CD1c-positive myeloid dendritic cell (primary cell): ENCODE measurements around the gene ANAPC4.

Source experiments
- DNase-seq: peaks from one replicate; pipeline ENCODE4 v3.0.0-alpha.2; 2016; ENCODE audit errors: extremely low spot score

The ANAPC4 gene

GRCh38 chr4:25437926-25438325 lies 60.9 kb downstream of the ANAPC4 start:
- DNase-seq: no peak

- peak; percentile 74 for DNase-seq
Measured at GRCh38 chr4:25439918-25440477, 62.9 kb downstream of the ANAPC4 start.

DNA sequence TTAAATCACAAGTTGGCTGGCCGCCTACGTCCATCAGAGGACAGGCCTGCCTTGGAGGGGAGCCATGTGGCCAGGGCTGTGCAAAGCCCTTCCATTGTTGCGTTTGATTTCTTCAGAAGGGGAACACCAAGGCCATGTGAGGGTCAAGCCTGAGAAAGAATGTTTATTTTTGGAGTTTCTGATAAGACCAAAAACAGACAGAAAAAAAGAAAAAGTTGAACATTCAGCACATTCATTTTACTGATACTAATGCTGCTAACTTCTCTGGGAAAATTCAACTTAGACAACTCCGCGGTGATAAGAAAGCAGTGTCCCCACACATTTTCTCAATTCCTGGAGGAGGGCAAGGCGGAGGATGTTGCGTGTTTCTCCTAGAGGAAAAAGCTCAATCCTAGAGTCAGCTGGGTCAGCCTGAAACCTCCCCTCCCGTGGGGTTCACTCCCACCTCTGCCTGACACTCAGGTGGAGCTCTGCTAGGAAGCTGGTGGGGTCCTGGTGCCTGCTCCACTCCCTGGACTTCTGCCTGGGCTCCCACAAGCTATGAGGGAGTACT lies 63.5 kb downstream of the ANAPC4 start:
- no peak for DNase-seq

GRCh38 chr4:25441519-25442117 lies 64.6 kb downstream of the ANAPC4 start:
- DNase-seq: peak; percentile 17

DNA sequence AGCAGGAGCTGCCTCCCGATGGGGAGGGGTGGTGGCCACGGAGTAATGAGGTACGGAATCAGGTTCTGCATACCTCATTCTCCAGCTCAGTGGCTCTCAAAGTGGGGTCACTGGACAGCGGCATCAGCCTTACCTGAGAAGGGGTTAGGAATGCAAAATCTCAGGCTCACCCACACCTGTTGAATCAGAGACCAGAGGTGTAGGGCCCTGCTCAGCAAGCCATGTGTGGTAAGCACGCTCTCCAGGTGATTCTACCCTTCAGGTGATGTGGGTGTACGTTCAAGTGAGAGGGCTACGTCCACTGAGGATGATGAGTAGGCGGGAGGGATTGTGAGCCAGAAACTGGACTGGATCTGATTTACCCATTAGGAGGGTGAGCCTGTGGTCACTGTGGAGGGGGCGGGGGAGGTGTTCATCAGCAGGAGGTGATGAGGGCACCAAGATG lies 65.8 kb downstream of the ANAPC4 start:
- no peak for DNase-seq

- DNase-seq: no peak
Measured at GRCh38 chr4:25443851-25444250, 66.8 kb downstream of the ANAPC4 start.

- DNase-seq: no peak
Measured at GRCh38 chr4:25446611-25447010, 69.5 kb downstream of the ANAPC4 start.

DNA sequence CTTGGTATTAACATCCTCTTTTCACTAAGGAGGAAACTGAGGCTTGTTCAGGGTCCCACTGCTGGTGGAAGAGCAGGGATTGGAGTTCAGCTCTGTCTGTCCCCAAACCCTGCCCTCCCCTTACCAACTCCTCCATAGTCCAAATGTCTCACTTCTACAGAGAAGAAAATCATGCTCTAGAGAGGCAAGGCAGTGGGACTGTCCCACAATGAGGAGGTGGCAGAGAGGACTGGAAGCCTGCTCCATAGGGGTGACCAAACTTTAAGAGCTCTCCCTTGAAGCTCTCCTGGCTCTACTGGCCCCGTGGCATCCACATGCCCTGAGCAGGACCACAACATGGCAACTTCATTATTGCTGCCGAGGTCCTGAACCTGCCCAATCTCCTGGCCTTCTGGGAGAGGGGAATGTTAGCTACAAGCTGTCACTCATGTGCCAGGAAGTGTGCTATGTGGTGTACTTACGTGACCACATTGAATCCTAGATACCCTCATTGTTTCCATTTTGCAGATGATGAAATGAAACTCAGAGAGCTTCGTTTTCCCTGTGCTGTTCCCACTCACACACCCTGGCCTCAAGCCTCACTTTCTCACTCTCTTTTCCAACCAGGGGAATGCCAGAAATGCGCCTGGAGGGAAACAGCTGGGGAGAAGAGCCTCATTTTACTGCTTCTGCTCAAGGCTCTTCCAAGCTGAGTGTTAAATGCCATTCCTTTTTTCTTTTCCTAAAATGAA lies 71.5 kb downstream of the ANAPC4 start:
- DNase-seq: no peak

DNA sequence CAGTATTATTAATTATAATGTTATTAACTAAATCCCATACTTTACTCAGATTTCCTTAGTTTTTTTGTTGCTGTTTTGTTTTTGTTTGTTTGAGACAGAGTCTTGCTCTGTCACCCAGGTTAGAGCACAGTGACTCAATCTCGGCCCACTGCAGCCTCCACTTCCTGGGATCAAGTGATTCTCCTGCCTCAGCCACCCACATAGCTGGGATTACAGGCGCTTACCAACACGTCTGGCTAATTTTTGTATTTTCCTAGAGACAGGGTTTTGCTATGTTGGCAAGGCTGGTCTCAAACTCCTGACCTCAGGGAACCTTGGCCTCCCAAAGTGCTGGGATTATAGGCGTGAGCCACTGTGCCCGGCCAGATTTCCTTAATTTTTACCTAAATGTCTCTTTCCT lies 72.2 kb downstream of the ANAPC4 start:
- DNase-seq: no peak

- DNase-seq: no peak
Measured at GRCh38 chr4:25449688-25450087, 72.6 kb downstream of the ANAPC4 start.

DNA sequence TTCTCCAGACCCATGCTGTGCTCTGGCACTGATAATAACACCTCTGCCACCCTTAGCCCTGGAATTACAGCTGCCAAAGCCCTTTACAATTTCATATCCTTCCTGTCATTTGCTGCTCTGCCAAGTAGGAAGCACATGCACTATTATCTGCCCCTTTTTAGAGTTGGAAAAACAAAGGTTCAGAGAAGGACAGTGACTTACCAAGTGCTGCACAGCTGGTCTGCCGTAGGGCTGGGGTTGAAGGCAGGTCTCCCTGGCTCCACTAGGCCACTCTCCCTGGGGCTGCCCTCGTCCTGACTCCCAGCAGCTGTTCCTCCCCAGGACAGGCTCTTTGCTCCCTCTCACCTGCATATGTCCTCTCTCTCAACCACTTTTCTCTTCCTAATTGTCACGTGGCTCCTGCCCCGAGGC lies 73.4 kb downstream of the ANAPC4 start:
- no peak for DNase-seq

- DNase-seq: no peak
Measured at GRCh38 chr4:25451676-25452075, 74.6 kb downstream of the ANAPC4 start.

DNA sequence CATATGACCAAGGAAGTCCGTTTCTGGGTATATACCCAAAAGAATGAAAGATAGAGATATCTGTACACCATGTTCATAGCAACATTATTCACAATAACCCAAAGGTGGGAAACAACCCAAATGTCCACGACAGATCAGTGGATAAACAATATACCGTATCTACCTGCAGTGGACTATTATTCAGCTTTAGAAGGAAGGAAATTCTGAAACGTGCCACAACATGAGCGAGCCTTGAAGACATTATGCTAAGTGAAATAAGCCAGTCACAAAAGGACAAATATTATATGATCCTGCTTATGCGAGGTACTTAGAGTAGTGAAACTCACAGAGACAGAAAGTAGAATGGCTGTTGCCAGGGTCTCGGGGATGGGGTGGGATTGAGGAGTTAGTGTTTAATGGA lies 75.0 kb downstream of the ANAPC4 start:
- no peak for DNase-seq

GRCh38 chr4:25454476-25454875 lies 77.4 kb downstream of the ANAPC4 start:
- DNase-seq: no peak

- no peak for DNase-seq
Measured at GRCh38 chr4:25457053-25457715, 80.1 kb downstream of the ANAPC4 start.

GRCh38 chr4:25466966-25467697 lies 90.1 kb downstream of the ANAPC4 start:
- no peak for DNase-seq

- no peak for DNase-seq
Measured at GRCh38 chr4:25467843-25468242, 90.8 kb downstream of the ANAPC4 start.
